HAP-1 (cell line): Measurements from ENCODE around the gene LRRTM1.

Experiments used
- DNase-seq, 2 experiments: peaks; one replicate each; pipeline ENCODE4 v3.0.0-alpha.2; 2016 to 2020; ENCODE audit warnings: low spot score in 2 of 2
- H3K27me3 ChIP-seq: fragments of 250-450 bp; sonication (Bioruptor Pico); 2 replicates; pipeline ENCODE4 v1.5.1; 2020; ENCODE audit warnings: low read depth, mild to moderate bottlenecking, moderate library complexity
- H3K36me3 ChIP-seq: fragments of 250-450 bp; sonication (Bioruptor Pico); replicated peaks from 2 replicates; pipeline ENCODE4 v1.5.1; 2020; ENCODE audit warnings: mild to moderate bottlenecking
- H3K4me1 ChIP-seq: fragments of 250-450 bp; sonication (Bioruptor Pico); 2 replicates; pipeline ENCODE4 v1.5.1; 2020; ENCODE audit warnings: mild to moderate bottlenecking
- H3K4me3 ChIP-seq: fragments of 250-450 bp; sonication (Bioruptor Pico); 2 replicates; pipeline ENCODE4 v1.5.1; 2020; ENCODE audit warnings: mild to moderate bottlenecking, moderate library complexity
- H3K9me3 ChIP-seq: fragments of 250-450 bp; sonication (Bioruptor Pico); 2 replicates; pipeline ENCODE4 v1.5.1; 2020; ENCODE audit warnings: mild to moderate bottlenecking, moderate library complexity
- in situ Hi-C: fragments of 300-500 bp; cut with MboI; formaldehyde crosslinking; loops from 3 replicates; pipeline ENCODE4 v1.14.3; 2020; ENCODE audit warnings: low sequenced_read_pairs, inconsistent platforms, mixed read lengths

LRRTM1 gene

DNA sequence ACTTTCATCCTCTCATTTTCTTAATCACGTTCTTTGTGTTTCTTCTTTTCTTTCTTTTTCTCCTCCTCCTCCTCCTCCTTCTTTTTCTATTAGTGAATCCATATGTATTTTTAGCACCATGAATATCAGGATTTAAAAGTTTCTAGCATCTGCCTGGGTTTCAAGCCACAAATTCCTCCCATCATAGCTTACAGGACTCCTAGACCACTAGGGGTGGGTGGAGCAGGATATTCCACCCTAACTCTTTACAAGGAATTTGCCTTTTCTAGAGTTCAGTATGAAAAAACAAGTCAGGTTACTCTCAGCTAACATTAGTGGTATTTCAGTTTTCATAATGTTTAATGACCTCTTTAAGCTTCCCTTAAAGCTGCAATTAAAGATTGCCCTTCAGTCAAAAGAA, 19.1 kb upstream of the LRRTM1 start:
- H3K9me3 ChIP-seq, result no peaks in the 10 kb centered on the region
- H3K4me1 ChIP-seq, result no peaks in the 10 kb centered on the region
- no peaks in the 10 kb centered on the region for H3K36me3 ChIP-seq
- in situ Hi-C loops, result no loop called here
- DNase-seq, result no peak
- H3K27me3 ChIP-seq, result no peaks in the 10 kb centered on the region
- no peak overlapping the region for H3K4me3 ChIP-seq

DNA sequence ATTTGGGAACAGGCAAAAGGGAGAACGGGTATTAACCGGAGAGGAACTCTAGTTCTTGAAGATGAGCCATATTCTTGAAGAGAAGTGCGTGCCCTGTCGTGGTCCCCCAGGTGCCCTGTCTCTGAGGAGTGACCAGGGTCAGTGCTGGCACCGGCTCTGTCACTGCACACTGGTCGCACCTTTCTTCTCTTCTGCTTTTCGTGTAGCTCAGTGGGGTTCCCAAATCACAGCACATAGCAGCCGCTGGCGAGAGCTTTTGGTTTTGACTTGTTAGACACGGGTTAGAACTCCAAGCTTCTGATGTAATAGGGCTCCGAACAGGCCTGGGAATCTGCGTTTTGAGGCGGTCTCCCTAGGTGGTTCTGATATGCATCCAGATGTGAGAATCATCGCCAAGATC, 18.4 kb upstream of the LRRTM1 start:
- Histone ChIP-seq H3K4me3 (no peak overlapping the region), H3K27me3 (no peaks in the 10 kb centered on the region), H3K4me1 (no peaks in the 10 kb centered on the region), H3K9me3 (no peaks in the 10 kb centered on the region), H3K36me3 (no peaks in the 10 kb centered on the region)
- in situ Hi-C loops, result no loop called here
- DNase-seq, result no peak

DNA sequence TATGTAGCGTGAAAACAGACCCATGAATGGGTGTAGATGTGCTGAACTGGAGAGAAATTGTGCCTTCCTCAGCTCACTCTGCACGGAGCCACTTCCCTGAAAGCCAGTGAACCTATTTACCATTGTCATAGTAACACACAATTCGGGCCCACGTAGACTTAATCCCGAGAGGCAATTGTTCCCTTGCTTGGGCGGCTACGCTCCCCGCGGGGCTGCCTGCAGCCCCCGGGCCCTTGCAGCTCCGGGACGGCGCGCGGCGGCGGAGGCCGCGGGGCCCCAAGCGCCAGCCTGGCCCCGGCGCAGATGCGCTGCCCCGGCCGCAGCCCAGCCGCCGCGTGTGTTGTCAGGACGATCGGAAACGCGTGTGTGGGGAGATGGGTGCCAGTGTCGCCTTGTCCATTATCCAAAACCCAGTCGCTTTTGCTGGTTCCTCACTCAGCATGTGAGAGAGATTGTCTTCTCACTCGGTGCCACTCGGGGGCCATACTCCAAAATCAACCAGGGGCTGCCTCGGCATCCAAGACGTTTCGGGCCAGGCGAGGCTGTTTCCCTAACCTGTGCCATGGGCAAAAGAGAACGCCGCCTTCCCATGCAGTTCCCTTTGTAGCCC, 17.9 kb upstream of the LRRTM1 start:
- no peaks in the 10 kb centered on the region for H3K36me3 ChIP-seq
- H3K4me3 ChIP-seq, result no peak overlapping the region
- H3K4me1 ChIP-seq, result no peaks in the 10 kb centered on the region
- in situ Hi-C loops, result no loop called here
- DNase-seq, result no peak
- H3K27me3 ChIP-seq, result no peaks in the 10 kb centered on the region
- no peaks in the 10 kb centered on the region for H3K9me3 ChIP-seq

DNA sequence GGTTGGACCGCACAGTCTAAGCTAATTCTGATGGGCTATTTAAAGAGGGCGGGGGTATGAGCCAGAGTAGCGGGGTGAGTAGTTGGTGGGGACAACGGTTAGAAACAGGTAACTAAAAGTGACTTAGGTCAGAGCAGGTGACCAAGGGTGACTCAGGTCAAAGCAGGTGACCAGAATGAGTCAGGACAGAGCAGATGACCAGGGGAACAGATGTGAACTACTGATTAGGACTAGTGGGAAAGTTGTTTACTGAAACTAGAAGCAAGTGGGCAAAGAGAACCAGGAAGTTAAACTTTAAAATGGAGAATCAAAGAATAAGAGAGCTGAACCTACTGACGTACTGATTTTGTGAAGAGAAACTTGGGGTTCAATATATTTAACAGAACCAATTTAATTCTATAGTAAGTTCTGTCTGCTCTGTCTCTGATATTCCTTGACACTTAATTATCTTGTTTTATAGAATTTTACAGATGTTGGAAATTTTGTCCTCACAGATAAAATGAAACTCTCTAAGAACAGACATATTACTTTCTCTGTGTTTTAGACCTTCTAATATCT, 7.8 kb upstream of the LRRTM1 start:
- no peak for DNase-seq
- in situ Hi-C loops, result no loop called here

DNA sequence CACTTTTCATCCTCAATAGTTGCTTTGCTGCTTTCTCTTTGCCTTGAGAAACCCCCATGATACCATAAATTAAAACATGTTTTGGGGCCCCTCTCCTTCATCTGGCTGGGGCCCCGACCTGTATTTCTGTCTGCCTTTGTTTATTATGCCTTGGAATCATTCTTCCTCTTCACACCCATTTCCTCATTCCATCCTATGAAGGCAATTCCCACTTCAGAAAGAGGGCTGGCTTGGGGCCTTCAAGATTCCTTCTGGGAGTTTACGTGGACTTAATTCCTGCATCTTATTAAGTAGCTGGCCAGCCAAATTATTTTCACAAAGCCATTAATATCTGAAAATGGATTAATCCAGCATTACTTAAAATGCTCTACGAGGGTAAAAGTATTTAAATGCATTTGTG, 6.8 kb upstream of the LRRTM1 start:
- H3K27me3 ChIP-seq, result no peaks in the 10 kb centered on the region
- no peaks in the 10 kb centered on the region for H3K9me3 ChIP-seq
- in situ Hi-C loops, result no loop called here
- H3K36me3 ChIP-seq, result no peaks in the 10 kb centered on the region
- no peak overlapping the region for H3K4me3 ChIP-seq
- no peaks in the 10 kb centered on the region for H3K4me1 ChIP-seq
- no peak for DNase-seq

More for the DNA sequence above, 7.8 kb upstream of the LRRTM1 start:
- no peaks in the 10 kb centered on the region for H3K4me1 ChIP-seq
- no peaks in the 10 kb centered on the region for H3K36me3 ChIP-seq
- no peak overlapping the region for H3K4me3 ChIP-seq
- no peaks in the 10 kb centered on the region for H3K9me3 ChIP-seq
- no peaks in the 10 kb centered on the region for H3K27me3 ChIP-seq

DNA sequence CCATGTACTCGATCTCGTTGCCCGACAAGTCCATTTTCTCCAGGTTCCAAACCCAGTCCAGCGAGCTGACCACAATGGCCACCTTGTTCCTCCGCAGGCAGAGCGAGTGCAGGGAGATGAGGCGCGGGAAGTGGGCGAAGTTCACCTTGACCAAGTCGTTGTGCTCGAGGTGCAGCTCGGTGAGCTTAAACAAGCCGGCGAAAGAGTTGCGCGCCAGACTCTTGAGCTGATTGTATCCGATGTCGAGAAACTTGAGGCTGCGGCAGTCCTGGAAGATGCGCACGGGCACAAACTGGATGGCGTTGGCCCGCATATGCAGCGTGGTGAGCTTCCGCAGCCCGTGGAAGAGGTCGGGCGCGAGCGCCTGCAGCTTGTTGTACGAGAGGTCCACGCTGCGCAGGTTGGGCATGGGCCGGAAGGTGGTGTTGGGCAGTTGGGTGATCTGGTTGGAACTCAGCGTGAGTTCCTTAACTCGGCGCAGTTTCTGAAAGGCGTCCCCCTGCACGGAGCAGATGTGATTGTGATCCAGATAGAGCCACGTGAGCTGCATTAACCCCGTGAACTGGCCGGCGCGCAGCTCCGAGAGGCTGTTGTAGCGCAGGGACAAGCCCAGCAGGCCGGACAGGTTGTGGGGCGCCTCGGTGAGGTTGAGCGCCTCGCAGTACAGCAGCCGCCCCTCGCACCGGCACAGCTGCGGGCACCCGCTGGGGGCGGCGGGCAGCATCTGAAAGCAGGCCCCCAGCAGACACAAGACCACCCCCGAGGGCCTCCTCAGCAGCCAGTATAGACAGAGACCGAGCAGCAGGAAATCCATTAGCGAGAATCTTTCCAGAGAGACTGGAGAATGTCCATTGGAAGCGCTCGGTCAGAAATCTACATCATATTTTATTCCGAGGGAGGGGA, 1.3 kb downstream of the LRRTM1 start:
- no peak for DNase-seq
- no peak overlapping the region for H3K4me3 ChIP-seq
- in situ Hi-C loops, result no loop called here
- H3K27me3 ChIP-seq, result peaks cover 15% of the 10 kb centered on the region
- H3K4me1 ChIP-seq, result no peaks in the 10 kb centered on the region
- H3K9me3 ChIP-seq, result no peaks in the 10 kb centered on the region
- H3K36me3 ChIP-seq, result no peaks in the 10 kb centered on the region

DNA sequence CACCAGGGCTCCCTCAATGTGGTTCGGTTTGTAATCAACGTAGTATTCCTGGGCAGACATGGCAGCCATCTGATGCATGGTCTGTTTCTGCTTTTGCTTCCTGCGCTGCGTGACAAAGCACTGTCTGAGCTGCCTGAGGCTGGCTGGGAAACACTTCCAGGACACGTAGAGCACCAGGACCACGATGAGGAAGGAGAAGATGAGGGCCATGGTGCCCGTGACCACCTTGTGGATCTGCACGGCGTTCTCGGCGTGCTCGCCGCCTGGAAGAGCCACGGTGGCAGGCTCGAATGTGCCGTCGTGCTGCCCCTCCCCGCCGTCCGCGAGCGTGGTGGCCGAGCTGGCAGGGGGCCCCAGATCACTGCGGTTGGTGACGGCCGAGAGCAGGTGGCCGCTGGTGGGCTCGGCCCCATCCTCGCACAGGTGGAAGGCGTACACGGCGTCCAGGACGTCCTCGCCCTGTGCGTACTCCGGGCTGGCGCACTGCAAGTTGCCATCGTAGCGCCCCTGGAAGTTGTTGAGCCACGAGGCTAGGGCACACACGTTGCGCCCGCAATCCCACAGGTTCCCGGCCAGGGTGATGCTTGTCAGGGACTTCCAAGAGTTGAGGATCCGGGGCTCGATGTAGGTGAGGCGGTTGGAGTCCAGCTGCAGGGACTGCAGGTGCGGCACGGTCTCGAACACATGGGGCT, 2.1 kb downstream of the LRRTM1 start:
- peaks cover 15% of the 10 kb centered on the region for H3K27me3 ChIP-seq
- H3K4me3 ChIP-seq, result no peak overlapping the region
- H3K36me3 ChIP-seq, result no peaks in the 10 kb centered on the region
- no peaks in the 10 kb centered on the region for H3K9me3 ChIP-seq
- H3K4me1 ChIP-seq, result no peaks in the 10 kb centered on the region
- in situ Hi-C loops, result no loop called here
- no peak for DNase-seq

DNA sequence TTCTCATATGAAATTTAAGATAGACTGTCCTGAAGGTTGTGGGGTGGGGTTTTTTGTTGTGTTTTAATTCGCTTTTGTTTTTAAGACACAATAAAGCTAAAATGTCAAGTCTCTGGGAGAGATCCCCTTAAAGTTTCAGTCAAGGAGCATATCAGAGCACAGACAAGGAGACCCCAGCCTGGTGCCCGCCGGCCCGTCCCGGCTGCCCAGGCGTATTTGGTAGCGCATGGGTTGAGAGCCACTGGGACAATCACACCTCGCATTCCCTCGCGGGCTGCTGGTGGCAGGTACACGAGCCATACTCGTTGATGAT, 2.6 kb downstream of the LRRTM1 start:
- H3K4me1 ChIP-seq, result no peaks in the 10 kb centered on the region

DNA sequence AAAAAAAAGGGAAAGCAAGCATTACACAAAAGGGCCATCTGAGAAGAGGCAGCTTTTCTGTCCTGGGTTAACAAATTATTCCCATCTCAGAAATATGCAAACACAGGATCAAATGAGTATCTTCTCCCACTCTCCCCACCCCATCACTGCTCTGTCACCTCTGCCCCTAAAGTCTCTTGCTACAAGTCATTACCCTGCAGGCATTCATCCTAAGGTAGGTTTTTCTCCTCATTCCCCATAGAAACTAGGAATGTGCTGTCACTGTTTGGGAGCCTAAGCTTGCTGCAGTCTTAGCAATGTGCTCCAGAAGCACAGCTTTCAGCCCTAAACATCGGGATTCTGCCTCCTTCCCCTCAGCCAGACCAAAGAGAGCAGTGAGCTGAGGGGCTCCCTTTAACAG, 3.6 kb downstream of the LRRTM1 start:
- DNase-seq, result no peak
- H3K4me1 ChIP-seq, result no peaks in the 10 kb centered on the region
- peaks cover 15% of the 10 kb centered on the region for H3K27me3 ChIP-seq
- no peaks in the 10 kb centered on the region for H3K36me3 ChIP-seq
- no peak overlapping the region for H3K4me3 ChIP-seq
- no peaks in the 10 kb centered on the region for H3K9me3 ChIP-seq
- in situ Hi-C loops, result no loop called here

More for the DNA sequence above, 2.6 kb downstream of the LRRTM1 start:
- H3K9me3 ChIP-seq, result no peaks in the 10 kb centered on the region
- H3K27me3 ChIP-seq, result peaks cover 15% of the 10 kb centered on the region
- H3K36me3 ChIP-seq, result no peaks in the 10 kb centered on the region
- DNase-seq, result no peak
- no peak overlapping the region for H3K4me3 ChIP-seq
- in situ Hi-C loops, result no loop called here

DNA sequence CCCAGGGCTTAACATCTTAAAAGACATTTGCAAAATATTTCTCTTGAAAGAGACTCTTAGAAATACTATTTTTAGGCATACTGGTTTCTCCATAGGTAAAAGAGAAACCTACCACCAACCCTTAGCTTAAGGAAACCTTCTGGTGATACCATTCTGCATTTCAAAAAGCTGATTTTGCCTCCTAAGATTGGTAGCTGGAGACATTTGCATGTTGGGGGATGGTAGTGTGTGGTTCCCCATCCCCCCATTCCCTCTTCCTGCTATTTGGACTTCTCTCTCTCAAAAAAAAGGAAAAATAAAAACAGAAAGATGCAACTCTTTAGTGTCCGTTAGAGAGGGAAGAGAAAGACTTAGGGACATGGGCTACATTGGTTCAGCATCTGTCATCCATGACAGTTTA, 4.2 kb downstream of the LRRTM1 start:
- Histone ChIP-seq H3K4me3 (no peak overlapping the region), H3K36me3 (no peaks in the 10 kb centered on the region), H3K9me3 (no peaks in the 10 kb centered on the region), H3K27me3 (peaks cover 15% of the 10 kb centered on the region), H3K4me1 (no peaks in the 10 kb centered on the region)
- no peak for DNase-seq
- in situ Hi-C loops, result no loop called here

DNA sequence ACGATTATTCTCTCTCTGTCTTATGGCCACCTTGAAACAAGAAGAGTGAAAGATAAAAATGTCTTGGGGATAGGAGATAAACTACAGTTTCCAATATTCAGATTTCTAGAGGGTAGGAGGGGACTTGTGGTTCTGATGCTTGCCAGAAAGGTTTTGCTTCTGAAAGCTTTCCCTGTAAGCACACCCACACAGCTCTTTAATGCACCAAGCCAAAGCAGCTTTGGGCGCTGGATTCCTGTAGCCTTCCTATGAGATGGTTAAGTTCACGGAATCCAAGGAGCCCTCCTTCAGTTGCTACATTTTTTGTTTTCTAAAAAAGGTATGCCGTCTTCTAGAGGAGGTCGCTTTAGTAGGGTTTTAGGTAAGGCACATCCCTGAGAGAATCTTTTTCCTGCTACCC, 4.9 kb downstream of the LRRTM1 start:
- H3K36me3 ChIP-seq, result no peaks in the 10 kb centered on the region
- in situ Hi-C loops, result no loop called here
- H3K27me3 ChIP-seq, result peaks cover 15% of the 10 kb centered on the region
- DNase-seq, result no peak
- no peaks in the 10 kb centered on the region for H3K4me1 ChIP-seq
- no peaks in the 10 kb centered on the region for H3K9me3 ChIP-seq
- H3K4me3 ChIP-seq, result no peak overlapping the region

DNA sequence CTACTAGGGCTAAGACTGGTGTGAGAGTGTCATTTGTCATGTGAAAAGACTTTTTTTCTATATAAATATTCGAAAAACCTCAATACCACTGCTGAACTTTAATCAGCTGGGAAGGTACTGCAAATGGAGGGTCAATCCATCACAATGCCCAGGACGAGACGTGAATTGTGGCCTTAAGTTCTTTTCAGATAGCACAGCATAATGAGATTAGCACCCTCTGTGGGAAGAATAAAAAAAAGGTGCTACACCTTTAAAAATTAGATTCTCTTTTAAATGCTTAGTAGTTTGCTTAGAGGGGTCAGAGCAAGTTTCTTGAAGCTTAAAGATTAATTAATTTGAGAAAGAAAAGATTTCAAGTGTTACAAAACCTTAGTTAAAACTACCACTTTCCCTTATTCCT, 5.6 kb downstream of the LRRTM1 start:
- Histone ChIP-seq H3K4me3 (no peak overlapping the region), H3K4me1 (no peaks in the 10 kb centered on the region), H3K36me3 (no peaks in the 10 kb centered on the region), H3K27me3 (peaks cover 12% of the 10 kb centered on the region), H3K9me3 (no peaks in the 10 kb centered on the region)
- in situ Hi-C loops, result no loop called here
- no peak for DNase-seq

DNA sequence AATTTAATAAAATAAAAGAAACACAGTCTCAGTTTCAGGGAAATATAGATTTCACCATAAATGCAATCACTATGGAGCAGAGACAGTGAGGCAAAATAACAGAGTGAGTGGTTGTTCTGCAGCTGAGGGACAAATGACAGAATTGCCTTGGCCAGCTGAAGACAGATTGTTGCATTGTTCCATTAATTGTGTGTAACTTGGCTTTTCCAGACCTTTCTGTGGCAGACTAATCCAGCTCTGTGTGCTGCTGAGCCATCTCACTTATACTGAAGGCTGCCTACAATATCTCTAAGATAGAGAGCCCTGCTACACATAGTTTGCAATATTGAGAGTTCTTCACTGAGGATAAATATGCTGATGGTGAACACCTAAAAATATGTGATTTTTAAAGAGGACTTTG, 11.5 kb downstream of the LRRTM1 start:
- no peaks in the 10 kb centered on the region for H3K4me1 ChIP-seq
- H3K36me3 ChIP-seq, result no peaks in the 10 kb centered on the region
- no peaks in the 10 kb centered on the region for H3K9me3 ChIP-seq
- DNase-seq, result no peak
- H3K27me3 ChIP-seq, result no peaks in the 10 kb centered on the region
- no peak overlapping the region for H3K4me3 ChIP-seq
- in situ Hi-C loops, result no loop called here

DNA sequence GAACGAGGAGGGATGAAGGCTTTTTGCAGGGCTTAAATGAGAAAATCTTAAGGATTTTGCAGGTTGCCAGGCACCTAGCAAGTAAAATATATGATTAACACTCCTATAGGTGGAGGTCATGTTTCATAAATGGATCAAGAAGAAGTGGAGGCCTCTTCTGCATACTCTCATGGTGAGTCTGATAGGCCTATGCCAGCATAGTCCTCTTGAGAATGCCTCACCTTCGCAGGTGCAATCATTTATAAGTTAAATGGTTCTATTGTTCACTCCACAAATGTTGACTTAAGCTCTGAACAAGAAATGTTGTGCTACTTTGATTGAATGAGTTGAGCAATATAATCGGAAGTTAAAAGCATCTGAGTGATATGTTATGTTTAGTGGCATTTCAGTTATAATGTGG, 12.1 kb downstream of the LRRTM1 start:
- no peak for DNase-seq
- in situ Hi-C loops, result no loop called here
- no peaks in the 10 kb centered on the region for H3K9me3 ChIP-seq
- no peaks in the 10 kb centered on the region for H3K36me3 ChIP-seq
- no peaks in the 10 kb centered on the region for H3K4me1 ChIP-seq
- H3K27me3 ChIP-seq, result no peaks in the 10 kb centered on the region
- no peak overlapping the region for H3K4me3 ChIP-seq
